ENCODE results near the gene SPOP.
"Not testable (repeated sequence)": the region's sequence is repeated elsewhere in the genome, so short reads cannot be mapped to it uniquely, and the experiment has no call there.

- not testable (repeated sequence) for TF ChIP-seq CTCF, POLR2A (IDR thresholded peaks at IDR 0.05)
Measured at GRCh38 chr17:49568695-49569047, 109.2 kb downstream of the SPOP start.
